Duodenal mucosa (tissue), 2 donors: ENCODE data around the gene CZIB.
"Not testable (repeated sequence)": the region's sequence is repeated elsewhere in the genome, so short reads cannot be mapped to it uniquely, and the experiment has no call there.

Experiments used
- H3K27ac ChIP-seq: one replicate; pipeline ENCODE4 v1.7.0; 2013; ENCODE audit warnings: low read depth, low read length
- H3K27me3 ChIP-seq, 2 donors: one replicate each; pipeline ENCODE4 v1.7.0; 2013; ENCODE audit warnings: low read length in 2 of 2, control low read depth in 1 of 2; ENCODE audit not compliant: insufficient read depth in 2 of 2, control insufficient read depth in 1 of 2
- H3K36me3 ChIP-seq, 2 donors: one replicate each; pipeline ENCODE4 v1.7.0; 2013; ENCODE audit warnings: low read length in 2 of 2, control low read depth in 1 of 2; ENCODE audit not compliant: insufficient read depth in 2 of 2, control insufficient read depth in 1 of 2
- H3K4me1 ChIP-seq, 2 donors: one replicate each; pipeline ENCODE4 v1.7.0; 2013; ENCODE audit warnings: low read length in 2 of 2, control low read depth in 1 of 2; ENCODE audit not compliant: insufficient read depth in 2 of 2, control insufficient read depth in 1 of 2
- H3K4me3 ChIP-seq, 2 donors: one replicate each; pipeline ENCODE4 v1.7.0; 2013; ENCODE audit warnings: low read length in 2 of 2, low read depth in 1 of 2
- H3K9ac ChIP-seq, 2 donors: one replicate each; pipeline ENCODE4 v1.7.0; 2013; ENCODE audit warnings: low read length in 2 of 2, low read depth in 1 of 2
- H3K9me3 ChIP-seq, 2 donors: one replicate each; pipeline ENCODE4 v1.7.0; 2013; ENCODE audit warnings: low read length in 2 of 2, control low read depth in 1 of 2; ENCODE audit not compliant: control insufficient read depth in 1 of 2

The CZIB gene

GRCh38 chr1:53190210-53190611 is 30.2 kb downstream of the CZIB start:
- Histone ChIP-seq H3K4me1 (peaks cover 4 to 15% of the 10 kb centered on the region in 2 donors), H3K4me3 (no peak overlapping the region), H3K27me3 (no peaks in the 10 kb centered on the region), H3K27ac (no peak overlapping the region), H3K9ac (no peak overlapping the region), H3K36me3 (no peaks in the 10 kb centered on the region), H3K9me3 (no peaks in the 10 kb centered on the region)

GRCh38 chr1:53189061-53189460 is 31.4 kb downstream of the CZIB start:
- Histone ChIP-seq H3K9me3 (no peaks in the 10 kb centered on the region), H3K9ac (no peak overlapping the region), H3K4me1 (peaks cover 11 to 21% of the 10 kb centered on the region in 2 donors), H3K27me3 (no peaks in the 10 kb centered on the region), H3K4me3 (no peak overlapping the region), H3K36me3 (no peaks in the 10 kb centered on the region), H3K27ac (no peak overlapping the region)

GRCh38 chr1:53188099-53188498 is 32.3 kb downstream of the CZIB start:
- Histone ChIP-seq H3K36me3 (no peaks in the 10 kb centered on the region), H3K9me3 (no peaks in the 10 kb centered on the region), H3K27ac (no peak overlapping the region), H3K27me3 (no peaks in the 10 kb centered on the region), H3K4me3 (no peak overlapping the region), H3K9ac (no peak overlapping the region), H3K4me1 (peaks cover 18 to 31% of the 10 kb centered on the region in 2 donors)

- Histone ChIP-seq H3K4me3 (no peak overlapping the region), H3K9ac (no peak overlapping the region), H3K36me3 (no peaks in the 10 kb centered on the region), H3K9me3 (no peaks in the 10 kb centered on the region), H3K27me3 (no peaks in the 10 kb centered on the region), H3K27ac (no peak overlapping the region), H3K4me1 (peaks cover 25 to 36% of the 10 kb centered on the region in 2 donors)
Measured at GRCh38 chr1:53187401-53187800, 33.0 kb downstream of the CZIB start.

- Histone ChIP-seq H3K36me3 (no peaks in the 10 kb centered on the region), H3K4me3 (no peak overlapping the region), H3K27ac (no peak overlapping the region), H3K4me1 (peaks cover 32 to 45% of the 10 kb centered on the region in 2 donors), H3K9ac (no peak overlapping the region), H3K9me3 (no peaks in the 10 kb centered on the region), H3K27me3 (no peaks in the 10 kb centered on the region)
Measured at GRCh38 chr1:53186533-53186932, 33.9 kb downstream of the CZIB start.

- H3K36me3 ChIP-seq, H3K4me3 ChIP-seq, H3K9me3 ChIP-seq, H3K27me3 ChIP-seq, H3K27ac ChIP-seq, H3K9ac ChIP-seq: not testable (repeated sequence)
- H3K4me1 ChIP-seq: peaks cover 32 to 48% of the 10 kb centered on the region in 2 donors
Measured at GRCh38 chr1:53185955-53186297, 34.5 kb downstream of the CZIB start.

- Histone ChIP-seq H3K4me1 (peaks cover 28 to 33% of the 10 kb centered on the region in 2 donors), H3K9ac (peak overlapping the region in 1 of 2 donors; percentile 10), H3K36me3 (no peaks in the 10 kb centered on the region), H3K27ac (peak overlapping the region; percentile 63), H3K27me3 (no peaks in the 10 kb centered on the region), H3K9me3 (no peaks in the 10 kb centered on the region), H3K4me3 (peak overlapping the region in 1 of 2 donors; percentile 17)
Measured at GRCh38 chr1:53183095-53183990, 37.1 kb downstream of the CZIB start.

- Histone ChIP-seq H3K27ac (peak overlapping the region; percentile 63), H3K9ac (peak overlapping the region in 1 of 2 donors; percentile 10), H3K4me3 (peak overlapping the region in 1 of 2 donors; percentile 17)
Measured at GRCh38 chr1:53182716-53183094, 37.7 kb downstream of the CZIB start.

GRCh38 chr1:53182111-53182593 is 38.3 kb downstream of the CZIB start:
- no peaks in the 10 kb centered on the region for H3K27me3 ChIP-seq
- no peak overlapping the region for H3K27ac ChIP-seq
- H3K36me3 ChIP-seq: no peaks in the 10 kb centered on the region
- H3K4me1 ChIP-seq: peaks cover 32 to 36% of the 10 kb centered on the region in 2 donors
- H3K9me3 ChIP-seq: no peaks in the 10 kb centered on the region
- H3K9ac ChIP-seq: no peak overlapping the region
- H3K4me3 ChIP-seq: peak overlapping the region in 1 of 2 donors; percentile 17

More at GRCh38 chr1:53182716-53183094, 37.7 kb downstream of the CZIB start:
- H3K4me1 ChIP-seq: peaks cover 28 to 33% of the 10 kb centered on the region in 2 donors
- no peaks in the 10 kb centered on the region for H3K36me3 ChIP-seq
- H3K27me3 ChIP-seq: no peaks in the 10 kb centered on the region
- no peaks in the 10 kb centered on the region for H3K9me3 ChIP-seq

GRCh38 chr1:53180951-53181350 is 39.5 kb downstream of the CZIB start:
- no peak overlapping the region for H3K9ac ChIP-seq
- H3K9me3 ChIP-seq: no peaks in the 10 kb centered on the region
- H3K27me3 ChIP-seq: no peaks in the 10 kb centered on the region
- H3K27ac ChIP-seq: no peak overlapping the region
- H3K4me3 ChIP-seq: no peak overlapping the region
- peaks cover 44 to 47% of the 10 kb centered on the region in 2 donors for H3K4me1 ChIP-seq
- no peaks in the 10 kb centered on the region for H3K36me3 ChIP-seq
